ENCODE measurements around the gene CTBS. TPM values are rescaled to one million over a fixed set of nuclear protein-coding genes. Genes with fewer than 3 reads are reported as not detected.
A peak's percentile ranks its signal among the peaks of the same experiment; 100 is the strongest.

The CTBS gene
- total RNA-seq, 4 donors from 2014 or later: 3.8 to 25.7 (median 16.2) TPM

DNA sequence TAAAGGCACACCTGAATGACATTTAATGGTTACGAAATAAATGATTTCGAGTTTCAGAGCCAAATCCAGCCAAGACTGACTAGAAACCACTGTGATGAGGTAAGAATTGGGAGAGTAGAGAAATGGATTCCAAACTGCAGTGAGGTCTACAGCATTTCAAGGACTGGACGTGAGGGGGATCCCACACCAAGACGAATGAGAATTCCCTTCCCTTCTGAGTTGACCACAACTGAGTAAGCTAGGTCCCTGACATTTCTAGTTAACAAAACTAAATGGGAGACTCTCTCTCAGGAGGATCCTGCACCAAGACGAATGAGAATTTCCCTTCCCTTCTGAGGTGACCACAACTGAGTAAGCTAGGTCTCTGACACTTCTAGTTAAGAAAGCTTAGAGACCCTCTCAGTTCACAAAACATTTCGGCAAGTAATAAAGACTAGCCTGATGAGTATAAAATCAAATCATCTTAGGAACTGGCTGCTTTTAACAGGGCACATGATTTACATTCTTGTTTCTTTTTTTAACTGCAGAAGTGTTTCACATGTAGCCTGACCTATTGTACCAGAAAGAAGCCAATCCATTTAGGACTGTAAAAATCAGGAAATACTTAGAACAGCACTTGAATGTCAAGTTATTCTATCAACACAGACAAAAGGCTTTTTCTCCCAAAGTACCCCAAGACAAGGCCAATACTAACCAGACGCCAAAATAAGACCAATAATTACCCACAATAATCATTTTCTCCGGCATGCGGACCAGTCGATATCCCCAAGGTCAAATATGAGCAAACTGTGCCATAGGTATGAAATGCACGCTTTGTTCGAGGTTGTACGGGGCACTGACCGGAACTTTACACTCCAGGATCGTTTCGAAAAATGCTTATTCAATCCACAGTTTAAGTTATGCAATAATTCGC, 69.4 kb downstream of the CTBS start:
- WGBS, 2 donors (ENCODE audit: low coverage in 1 of 2): 4 to 8% methylated on average over 6 to 17 of the region's 17 CpGs
- TF ChIP-seq, protein P1, sequence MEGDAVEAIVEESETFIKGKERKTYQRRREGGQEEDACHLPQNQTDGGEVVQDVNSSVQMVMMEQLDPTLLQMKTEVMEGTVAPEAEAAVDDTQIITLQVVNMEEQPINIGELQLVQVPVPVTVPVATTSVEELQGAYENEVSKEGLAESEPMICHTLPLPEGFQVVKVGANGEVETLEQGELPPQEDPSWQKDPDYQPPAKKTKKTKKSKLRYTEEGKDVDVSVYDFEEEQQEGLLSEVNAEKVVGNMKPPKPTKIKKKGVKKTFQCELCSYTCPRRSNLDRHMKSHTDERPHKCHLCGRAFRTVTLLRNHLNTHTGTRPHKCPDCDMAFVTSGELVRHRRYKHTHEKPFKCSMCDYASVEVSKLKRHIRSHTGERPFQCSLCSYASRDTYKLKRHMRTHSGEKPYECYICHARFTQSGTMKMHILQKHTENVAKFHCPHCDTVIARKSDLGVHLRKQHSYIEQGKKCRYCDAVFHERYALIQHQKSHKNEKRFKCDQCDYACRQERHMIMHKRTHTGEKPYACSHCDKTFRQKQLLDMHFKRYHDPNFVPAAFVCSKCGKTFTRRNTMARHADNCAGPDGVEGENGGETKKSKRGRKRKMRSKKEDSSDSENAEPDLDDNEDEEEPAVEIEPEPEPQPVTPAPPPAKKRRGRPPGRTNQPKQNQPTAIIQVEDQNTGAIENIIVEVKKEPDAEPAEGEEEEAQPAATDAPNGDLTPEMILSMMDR (IDR thresholded peaks at IDR 0.05): no peak
- TF ChIP-seq POLR2AphosphoS5 (IDR thresholded peaks at IDR 0.05): no peak
- H3K36me3 ChIP-seq: peaks cover 0 to 7% (median 0%) of the 10 kb centered on the region in 4 donors
- peak overlapping the region; percentile 96 to 99 (median 97) for H3K27ac ChIP-seq
- intact Hi-C loops (cut with DNase I; ENCODE audit: low total_unique reads) (loop anchor here (10.0 kb wide), 2 partner anchors 70 to 100 kb away; partner anchors contain the start of gene CTBS), in situ Hi-C loops (cut with MboI; ENCODE audit: low pct_ligation_motif_present in 1 of 4, low pct_unique_long_range_greater_than_20kb in 1 of 4, low sequenced_read_pairs in 3 of 4) (no loop called here)
- DNase-seq: peak; percentile 13
- no peaks in the 10 kb centered on the region for H3K9me3 ChIP-seq
- H3K4me1 ChIP-seq: peaks cover 22 to 58% (median 38%) of the 10 kb centered on the region in 4 donors
- H3K27me3 ChIP-seq: no peaks in the 10 kb centered on the region
- peak overlapping the region; percentile 63 to 93 (median 74) for H3K4me3 ChIP-seq

- DNase-seq: no peak
- Histone ChIP-seq H3K27ac (no peak overlapping the region), H3K27me3 (no peaks in the 10 kb centered on the region), H3K36me3 (peaks cover 0 to 13% (median 3%) of the 10 kb centered on the region in 4 donors), H3K9me3 (no peaks in the 10 kb centered on the region), H3K4me1 (peaks cover 22 to 67% (median 38%) of the 10 kb centered on the region in 4 donors), H3K4me3 (no peak overlapping the region)
- in situ Hi-C loops (cut with MboI; ENCODE audit: low pct_ligation_motif_present in 1 of 4, low pct_unique_long_range_greater_than_20kb in 1 of 4, low sequenced_read_pairs in 3 of 4): no loop called here
- 51 to 67% methylated on average over 5 of the region's 5 CpGs for WGBS, 2 donors (ENCODE audit: low coverage in 1 of 2)
- TF ChIP-seq POLR2AphosphoS5 (IDR thresholded peaks at IDR 0.05): no peak
- no peak for TF ChIP-seq EP300 (IDR thresholded peaks at IDR 0.05; ENCODE audit: low read depth)
- no peak for TF ChIP-seq POLR2A (IDR thresholded peaks at IDR 0.05)
- TF ChIP-seq, protein P1 (IDR thresholded peaks at IDR 0.05): no peak
- intact Hi-C loops (cut with DNase I; ENCODE audit: low total_unique reads): loop anchor here (10.0 kb wide), 2 partner anchors 72 to 102 kb away; partner anchors contain the start of gene CTBS
Measured at GRCh38 chr1:84502927-84503326, 71.3 kb downstream of the CTBS start.

Other genes with a start within 250 kb of the CTBS start
- 1 to 10 TPM in 1 of 4 donors, under 1 TPM in 1, not detected in 2; 0.64 to 1.9 TPM for gene DNASE2B, start 176.0 kb downstream of the CTBS start, total RNA-seq
- gene RPF1, start 95.2 kb downstream of the CTBS start, total RNA-seq: 10 to 100 TPM; 14.7 to 38.4 (median 25.9) TPM
- 1 to 10 TPM in 1 of 4 donors, under 1 TPM in 1, not detected in 2; 0.14 to 1.6 TPM for gene SPATA1, start 68.1 kb downstream of the CTBS start, total RNA-seq
- 100 to 1,000 TPM in 2 of 4 donors, 10 to 100 TPM in 2; 19.1 to 172 (median 127) TPM for gene GNG5, start 67.9 kb downstream of the CTBS start, total RNA-seq
- 10 to 100 TPM in 3 of 4 donors, 1 to 10 TPM in 1; 7.1 to 15.2 (median 11.4) TPM for gene SSX2IP, start 116.0 kb upstream of the CTBS start, total RNA-seq